ENCODE data around the gene PTPRN2. TPM values are rescaled to one million over a fixed set of nuclear protein-coding genes. Genes with fewer than 3 reads are reported as not detected.
"Not testable (repeated sequence)": the region's sequence is repeated elsewhere in the genome, so short reads cannot be mapped to it uniquely, and the experiment has no call there.

PTPRN2 gene
- total RNA-seq, 1 experiment from 2014 or later: 1.7 TPM

- no peaks in the 10 kb centered on the region for H3K9me3 ChIP-seq (ENCODE audit: low read length)
- no peaks in the 10 kb centered on the region for H3K79me2 ChIP-seq (ENCODE audit: low read length)
- no peaks in the 10 kb centered on the region for H4K20me1 ChIP-seq (ENCODE audit: insufficient read depth, low read depth, low read length)
- no peaks in the 10 kb centered on the region for H3K27me3 ChIP-seq (ENCODE audit: low read length)
- no peak for DNase-seq
- no peaks in the 10 kb centered on the region for H3K4me1 ChIP-seq (ENCODE audit: low read length)
- H3K9ac ChIP-seq (ENCODE audit: low read length): no peak overlapping the region
- no peak overlapping the region for H3K27ac ChIP-seq (ENCODE audit: low read length)
- no peak overlapping the region for H2AFZ ChIP-seq (ENCODE audit: low read length)
- no peak overlapping the region for H3K4me3 ChIP-seq (ENCODE audit: low read length)
- H3K9me2 ChIP-seq (replicated peaks; ENCODE audit: insufficient read depth, low read length): no peaks in the 10 kb centered on the region
- H3K36me3 ChIP-seq (ENCODE audit: insufficient read depth, low read length): no peaks in the 10 kb centered on the region
- no peak overlapping the region for H3K4me2 ChIP-seq (ENCODE audit: low read depth, low read length, poor library complexity, severe bottlenecking)
Measured at GRCh38 chr7:158357106-158357897, 230.3 kb downstream of the PTPRN2 start.

DNA sequence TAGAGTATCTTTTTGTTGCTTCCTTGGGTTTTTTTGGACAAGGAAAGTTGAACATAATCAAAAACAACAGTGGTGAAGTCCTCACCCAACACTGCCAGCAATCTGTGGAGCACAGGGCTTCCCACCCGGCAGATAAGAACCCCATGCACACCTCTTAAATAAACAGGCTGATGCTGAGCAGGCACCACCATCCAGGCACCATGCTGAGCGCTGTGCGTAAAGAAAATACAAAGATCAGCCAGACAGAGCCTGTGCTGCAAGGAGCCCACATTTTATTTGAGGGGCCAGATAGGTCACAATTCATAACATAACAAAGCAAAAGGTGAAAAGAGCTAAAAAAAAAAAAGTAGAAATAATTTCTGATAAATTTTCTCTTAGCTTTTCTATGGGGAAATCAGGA lies 231.2 kb downstream of the PTPRN2 start:
- H2AFZ ChIP-seq (ENCODE audit: low read length): no peak overlapping the region
- no peaks in the 10 kb centered on the region for H3K4me1 ChIP-seq (ENCODE audit: low read length)
- H4K20me1 ChIP-seq (ENCODE audit: insufficient read depth, low read depth, low read length): no peaks in the 10 kb centered on the region
- no peaks in the 10 kb centered on the region for H3K9me2 ChIP-seq (replicated peaks; ENCODE audit: insufficient read depth, low read length)
- H3K27me3 ChIP-seq (ENCODE audit: low read length): no peaks in the 10 kb centered on the region
- no peaks in the 10 kb centered on the region for H3K36me3 ChIP-seq (ENCODE audit: insufficient read depth, low read length)
- H3K9me3 ChIP-seq (ENCODE audit: low read length): no peaks in the 10 kb centered on the region
- no peak overlapping the region for H3K27ac ChIP-seq (ENCODE audit: low read length)
- H3K4me3 ChIP-seq (ENCODE audit: low read length): no peak overlapping the region
- DNase-seq: no peak
- H3K79me2 ChIP-seq (ENCODE audit: low read length): no peaks in the 10 kb centered on the region
- no peak overlapping the region for H3K4me2 ChIP-seq (ENCODE audit: low read depth, low read length, poor library complexity, severe bottlenecking)
- no peak overlapping the region for H3K9ac ChIP-seq (ENCODE audit: low read length)

- Histone ChIP-seq H3K9ac (ENCODE audit: low read length) (no peak overlapping the region), H3K4me3 (ENCODE audit: low read length) (no peak overlapping the region), H2AFZ (ENCODE audit: low read length) (no peak overlapping the region), H4K20me1 (ENCODE audit: insufficient read depth, low read depth, low read length) (no peaks in the 10 kb centered on the region), H3K4me1 (ENCODE audit: low read length) (no peaks in the 10 kb centered on the region), H3K36me3 (ENCODE audit: insufficient read depth, low read length) (no peaks in the 10 kb centered on the region), H3K4me2 (ENCODE audit: low read depth, low read length, poor library complexity, severe bottlenecking) (no peak overlapping the region), H3K9me2 (replicated peaks; ENCODE audit: insufficient read depth, low read length) (no peaks in the 10 kb centered on the region), H3K79me2 (ENCODE audit: low read length) (no peaks in the 10 kb centered on the region), H3K27me3 (ENCODE audit: low read length) (no peaks in the 10 kb centered on the region), H3K27ac (ENCODE audit: low read length) (no peak overlapping the region), H3K9me3 (ENCODE audit: low read length) (no peaks in the 10 kb centered on the region)
- DNase-seq: peak; percentile 50
Measured at GRCh38 chr7:158355456-158356065, 232.1 kb downstream of the PTPRN2 start.

DNA sequence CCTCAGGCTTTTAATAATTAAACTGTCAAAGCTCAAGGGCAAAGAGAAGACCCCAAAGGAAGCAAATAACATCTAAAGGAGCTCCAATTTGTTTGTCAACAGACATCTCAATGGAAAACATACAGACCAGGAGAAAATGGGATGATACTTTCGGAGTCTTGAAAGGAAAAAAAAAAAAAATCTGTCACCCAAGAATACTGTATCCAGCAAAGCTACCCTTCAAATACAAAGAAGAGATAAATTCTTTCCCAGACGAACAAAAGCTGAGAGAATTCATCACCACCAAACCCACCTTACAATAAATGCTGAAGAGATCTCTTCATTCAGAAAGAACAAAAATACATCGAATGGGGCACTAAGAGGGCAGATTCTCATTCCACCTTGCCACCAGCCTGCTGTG lies 232.8 kb downstream of the PTPRN2 start:
- Histone ChIP-seq H3K27ac (ENCODE audit: low read length) (no peak overlapping the region), H3K9me3 (ENCODE audit: low read length) (no peaks in the 10 kb centered on the region), H3K9me2 (replicated peaks; ENCODE audit: insufficient read depth, low read length) (no peaks in the 10 kb centered on the region), H3K79me2 (ENCODE audit: low read length) (no peaks in the 10 kb centered on the region), H3K4me2 (ENCODE audit: low read depth, low read length, poor library complexity, severe bottlenecking) (no peak overlapping the region), H3K9ac (ENCODE audit: low read length) (no peak overlapping the region), H3K4me1 (ENCODE audit: low read length) (no peaks in the 10 kb centered on the region), H3K27me3 (ENCODE audit: low read length) (no peaks in the 10 kb centered on the region), H2AFZ (ENCODE audit: low read length) (no peak overlapping the region), H4K20me1 (ENCODE audit: insufficient read depth, low read depth, low read length) (no peaks in the 10 kb centered on the region), H3K4me3 (ENCODE audit: low read length) (no peak overlapping the region), H3K36me3 (ENCODE audit: insufficient read depth, low read length) (no peaks in the 10 kb centered on the region)
- DNase-seq: no peak

GRCh38 chr7:158353606-158354570 lies 233.7 kb downstream of the PTPRN2 start:
- H3K4me3 ChIP-seq (ENCODE audit: low read length): no peak overlapping the region
- no peaks in the 10 kb centered on the region for H3K9me3 ChIP-seq (ENCODE audit: low read length)
- H3K4me2 ChIP-seq (ENCODE audit: low read depth, low read length, poor library complexity, severe bottlenecking): no peak overlapping the region
- H3K27ac ChIP-seq (ENCODE audit: low read length): no peak overlapping the region
- H3K9me2 ChIP-seq (replicated peaks; ENCODE audit: insufficient read depth, low read length): no peaks in the 10 kb centered on the region
- no peaks in the 10 kb centered on the region for H3K27me3 ChIP-seq (ENCODE audit: low read length)
- peak; percentile 82 for DNase-seq
- no peaks in the 10 kb centered on the region for H4K20me1 ChIP-seq (ENCODE audit: insufficient read depth, low read depth, low read length)
- H3K4me1 ChIP-seq (ENCODE audit: low read length): no peaks in the 10 kb centered on the region
- H2AFZ ChIP-seq (ENCODE audit: low read length): no peak overlapping the region
- H3K9ac ChIP-seq (ENCODE audit: low read length): no peak overlapping the region
- H3K36me3 ChIP-seq (ENCODE audit: insufficient read depth, low read length): no peaks in the 10 kb centered on the region
- no peaks in the 10 kb centered on the region for H3K79me2 ChIP-seq (ENCODE audit: low read length)

DNA sequence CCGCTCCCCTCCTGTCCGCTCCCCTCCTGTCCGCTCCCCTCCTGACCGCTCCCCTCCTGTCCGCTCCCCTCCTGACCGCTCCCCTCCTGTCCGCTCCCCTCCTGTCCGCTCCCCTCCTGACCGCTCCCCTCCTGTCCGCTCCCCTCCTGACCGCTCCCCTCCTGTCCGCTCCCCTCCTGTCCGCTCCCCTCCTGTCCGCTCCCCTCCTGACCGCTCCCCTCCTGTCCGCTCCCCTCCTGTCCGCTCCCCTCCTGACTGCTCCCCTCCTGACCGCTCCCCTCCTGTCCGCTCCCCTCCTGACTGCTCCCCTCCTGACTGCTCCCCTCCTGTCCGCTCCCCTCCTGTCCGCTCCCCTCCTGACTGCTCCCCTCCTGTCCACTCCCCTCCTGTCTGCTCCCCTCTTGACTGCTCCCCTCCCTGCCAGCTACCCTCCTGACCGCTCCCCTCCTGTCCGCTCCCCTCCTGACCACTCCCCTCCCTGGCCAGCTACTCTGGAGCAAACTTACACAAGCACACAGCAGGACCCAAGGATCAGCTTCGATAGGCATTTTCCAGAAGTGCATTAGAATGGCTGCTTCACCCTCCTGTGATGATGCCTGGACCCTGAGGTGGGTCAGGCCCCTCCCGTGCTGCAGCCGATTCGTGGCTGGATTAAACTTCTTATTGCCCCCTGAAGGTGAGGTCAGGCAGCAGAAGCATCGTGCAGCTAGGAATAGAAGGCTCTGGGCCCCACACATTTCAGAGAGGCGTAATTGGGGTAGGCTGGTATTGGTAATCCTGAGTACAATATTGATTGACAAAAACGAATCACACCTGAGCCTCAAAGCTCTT lies 235.5 kb downstream of the PTPRN2 start:
- H3K36me3 ChIP-seq (ENCODE audit: insufficient read depth, low read length); H3K9me3 ChIP-seq (ENCODE audit: low read length); H3K9me2 ChIP-seq (replicated peaks; ENCODE audit: insufficient read depth, low read length); DNase-seq; H2AFZ ChIP-seq (ENCODE audit: low read length); H3K4me3 ChIP-seq (ENCODE audit: low read length); H3K4me1 ChIP-seq (ENCODE audit: low read length); H4K20me1 ChIP-seq (ENCODE audit: insufficient read depth, low read depth, low read length); H3K4me2 ChIP-seq (ENCODE audit: low read depth, low read length, poor library complexity, severe bottlenecking); H3K27me3 ChIP-seq (ENCODE audit: low read length); H3K27ac ChIP-seq (ENCODE audit: low read length); H3K79me2 ChIP-seq (ENCODE audit: low read length); H3K9ac ChIP-seq (ENCODE audit: low read length): not testable (repeated sequence)

DNA sequence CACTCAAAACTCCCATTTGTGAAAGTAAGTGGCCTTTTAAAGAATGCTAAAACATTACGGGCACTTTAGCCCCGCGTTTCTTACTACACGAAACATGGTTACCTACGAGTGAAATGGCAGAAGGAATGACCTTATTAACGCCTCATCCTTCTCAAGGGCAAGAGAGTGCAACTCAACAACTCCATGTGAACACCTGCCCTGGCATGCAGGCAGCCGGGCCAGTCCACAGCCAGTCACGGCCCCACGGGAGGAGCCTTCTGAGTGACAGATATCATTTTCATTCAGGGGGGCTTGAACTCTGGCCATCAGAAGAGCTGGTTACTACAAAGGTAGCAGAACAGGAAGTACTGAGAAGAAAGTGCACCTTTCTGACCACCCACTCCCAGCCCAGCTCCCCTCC lies 236.1 kb downstream of the PTPRN2 start:
- Histone ChIP-seq H3K4me1 (ENCODE audit: low read length) (peaks cover 9% of the 10 kb centered on the region), H3K9ac (ENCODE audit: low read length) (no peak overlapping the region), H2AFZ (ENCODE audit: low read length) (no peak overlapping the region), H3K27ac (ENCODE audit: low read length) (no peak overlapping the region), H4K20me1 (ENCODE audit: insufficient read depth, low read depth, low read length) (no peaks in the 10 kb centered on the region), H3K36me3 (ENCODE audit: insufficient read depth, low read length) (no peaks in the 10 kb centered on the region), H3K27me3 (ENCODE audit: low read length) (no peaks in the 10 kb centered on the region), H3K79me2 (ENCODE audit: low read length) (no peaks in the 10 kb centered on the region), H3K9me3 (ENCODE audit: low read length) (no peaks in the 10 kb centered on the region), H3K4me3 (ENCODE audit: low read length) (no peak overlapping the region), H3K4me2 (ENCODE audit: low read depth, low read length, poor library complexity, severe bottlenecking) (no peak overlapping the region), H3K9me2 (replicated peaks; ENCODE audit: insufficient read depth, low read length) (no peaks in the 10 kb centered on the region)
- no peak for DNase-seq
